Posterior cingulate gyrus (tissue), 11 donors: ENCODE measurements around the gene CACYBP.
"Not testable (repeated sequence)": the region's sequence is repeated elsewhere in the genome, so short reads cannot be mapped to it uniquely, and the experiment has no call there.

ENCODE experiments used
- DNase-seq, 10 donors: peaks; one replicate each; pipeline versions ENCODE4 v3.0.0 to v3.0.0-alpha.2; 2020 to 2021; ENCODE audit warnings: mixed read lengths in 3 of 10
- intact Hi-C: fragments of 100-400 bp; cut with DNase I; formaldehyde crosslinking; loops from one replicate; pipeline ENCODE4 v1.15.1; 2023

Gene CACYBP

GRCh38 chr1:175002910-175003517, 3.3 kb downstream of the CACYBP start:
- intact Hi-C loops: loop anchor here (10.0 kb wide), 1 partner anchor 1528 kb away; the partner anchor contains the start of gene PRDX6

GRCh38 chr1:175003521-175003920, 3.8 kb downstream of the CACYBP start:
- intact Hi-C loops: loop anchor here (10.0 kb wide), 1 partner anchor 1529 kb away; the partner anchor contains the start of gene PRDX6

More at GRCh38 chr1:175002910-175003517, 3.3 kb downstream of the CACYBP start:
- peak in 1 of 10 donors; percentile 46 for DNase-seq

GRCh38 chr1:175005085-175005783, 5.5 kb downstream of the CACYBP start:
- intact Hi-C loops: loop anchor here (10.0 kb wide), 1 partner anchor 1530 kb away; the partner anchor contains the start of gene PRDX6
- DNase-seq: no peak

More at GRCh38 chr1:175003521-175003920, 3.8 kb downstream of the CACYBP start:
- no peak for DNase-seq

GRCh38 chr1:175009532-175009931, 9.8 kb downstream of the CACYBP start:
- no peak for DNase-seq
- intact Hi-C loops: loop anchor here (10.0 kb wide), 1 partner anchor 1535 kb away; the partner anchor contains the start of gene PRDX6

GRCh38 chr1:175013445-175013844, 13.7 kb downstream of the CACYBP start:
- intact Hi-C loops: no loop called here
- DNase-seq: no peak

GRCh38 chr1:175015243-175015642, 15.5 kb downstream of the CACYBP start:
- intact Hi-C loops: no loop called here
- no peak for DNase-seq

- no peak for DNase-seq
- intact Hi-C loops: no loop called here
Measured at GRCh38 chr1:175019524-175019923, 19.8 kb downstream of the CACYBP start.

GRCh38 chr1:175023043-175023921, 23.5 kb downstream of the CACYBP start, which contains the start of gene MRPS14:
Gene MRPS14 (minus strand): TSS chr1:175023425. CDS start chr1:175023408, 17 bp downstream.
- DNase-seq: peak; percentile 94 to 99 (median 96)
- intact Hi-C loops: no loop called here

GRCh38 chr1:175023922-175024242, 24.1 kb downstream of the CACYBP start:
- DNase-seq, intact Hi-C loops: not testable (repeated sequence)

- no peak for DNase-seq
- intact Hi-C loops: no loop called here
Measured at GRCh38 chr1:175024773-175025172, 25.0 kb downstream of the CACYBP start.

GRCh38 chr1:175033953-175034352, 34.2 kb downstream of the CACYBP start:
- no peak for DNase-seq
- intact Hi-C loops: loop anchor here (10.0 kb wide), 1 partner anchor 281 kb away; no protein-coding TSS in a partner anchor

- intact Hi-C loops: loop anchor here (10.0 kb wide), 1 partner anchor 280 kb away; no protein-coding TSS in a partner anchor
- no peak for DNase-seq
Measured at GRCh38 chr1:175034775-175035174, 35.0 kb downstream of the CACYBP start.

- intact Hi-C loops: loop anchor here (10.0 kb wide), 1 partner anchor 279 kb away; no protein-coding TSS in a partner anchor
- no peak for DNase-seq
Measured at GRCh38 chr1:175035865-175036264, 36.1 kb downstream of the CACYBP start.

- intact Hi-C loops: loop anchor here (10.0 kb wide), 1 partner anchor 278 kb away; no protein-coding TSS in a partner anchor
- DNase-seq: no peak
Measured at GRCh38 chr1:175036476-175036875, 36.7 kb downstream of the CACYBP start.

- intact Hi-C loops: loop anchor here (10.0 kb wide), 1 partner anchor 277 kb away; no protein-coding TSS in a partner anchor
- no peak for DNase-seq
Measured at GRCh38 chr1:175037416-175037815, 37.7 kb downstream of the CACYBP start.

GRCh38 chr1:175040324-175040879, 40.7 kb downstream of the CACYBP start:
- intact Hi-C loops: no loop called here
- no peak for DNase-seq

- DNase-seq: no peak
- intact Hi-C loops: no loop called here
Measured at GRCh38 chr1:175042650-175043049, 42.9 kb downstream of the CACYBP start.

GRCh38 chr1:175043824-175044223, 44.1 kb downstream of the CACYBP start:
- intact Hi-C loops: no loop called here

GRCh38 chr1:175044591-175044990, 44.8 kb downstream of the CACYBP start:
- DNase-seq, intact Hi-C loops: not testable (repeated sequence)

More at GRCh38 chr1:175043824-175044223, 44.1 kb downstream of the CACYBP start:
- DNase-seq: no peak

GRCh38 chr1:175045097-175045496, 45.4 kb downstream of the CACYBP start:
- intact Hi-C loops: no loop called here
- no peak for DNase-seq
